22Rv1 (cell line): ENCODE data around the gene FBXL7.

ENCODE experiments used
- ZFX ChIP-seq: fragments of 450-650 bp; IDR thresholded peaks from 2 replicates; pipeline ENCODE4 v1.6.1; 2017; ENCODE audit warnings: antibody characterized with exemption, borderline replicate concordance
- TF ChIP-seq, protein P1 (sequence below): fragments of 450-650 bp; IDR thresholded peaks from 2 replicates; pipeline ENCODE4 v1.5.1; 2017; ENCODE audit warnings: mild to moderate bottlenecking

GRCh38 chr5:15852949-15853348 lies 353.0 kb downstream of the FBXL7 start:
- TF ChIP-seq, protein P1, sequence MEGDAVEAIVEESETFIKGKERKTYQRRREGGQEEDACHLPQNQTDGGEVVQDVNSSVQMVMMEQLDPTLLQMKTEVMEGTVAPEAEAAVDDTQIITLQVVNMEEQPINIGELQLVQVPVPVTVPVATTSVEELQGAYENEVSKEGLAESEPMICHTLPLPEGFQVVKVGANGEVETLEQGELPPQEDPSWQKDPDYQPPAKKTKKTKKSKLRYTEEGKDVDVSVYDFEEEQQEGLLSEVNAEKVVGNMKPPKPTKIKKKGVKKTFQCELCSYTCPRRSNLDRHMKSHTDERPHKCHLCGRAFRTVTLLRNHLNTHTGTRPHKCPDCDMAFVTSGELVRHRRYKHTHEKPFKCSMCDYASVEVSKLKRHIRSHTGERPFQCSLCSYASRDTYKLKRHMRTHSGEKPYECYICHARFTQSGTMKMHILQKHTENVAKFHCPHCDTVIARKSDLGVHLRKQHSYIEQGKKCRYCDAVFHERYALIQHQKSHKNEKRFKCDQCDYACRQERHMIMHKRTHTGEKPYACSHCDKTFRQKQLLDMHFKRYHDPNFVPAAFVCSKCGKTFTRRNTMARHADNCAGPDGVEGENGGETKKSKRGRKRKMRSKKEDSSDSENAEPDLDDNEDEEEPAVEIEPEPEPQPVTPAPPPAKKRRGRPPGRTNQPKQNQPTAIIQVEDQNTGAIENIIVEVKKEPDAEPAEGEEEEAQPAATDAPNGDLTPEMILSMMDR, result no peak
- no peak for TF ChIP-seq ZFX
